ENCODE measurements around the gene SDK1.

SDK1 gene

GRCh38 chr7:3300651-3301448 is at the start of gene SDK1:
SDK1 (plus strand) TSS chr7:3301252; CDS start chr7:3301587, 335 bp downstream.
- peak; percentile 58 for DNase-seq

GRCh38 chr7:3254718-3255117 is 46.3 kb upstream of the SDK1 start:
- DNase-seq: no peak

GRCh38 chr7:3259711-3260400 is 41.2 kb upstream of the SDK1 start:
- no peak for DNase-seq

- DNase-seq: no peak
Observed at GRCh38 chr7:3260401-3260715, 40.7 kb upstream of the SDK1 start.

- DNase-seq: no peak
Observed at GRCh38 chr7:3264693-3265339, 36.2 kb upstream of the SDK1 start.

GRCh38 chr7:3265388-3265787 is 35.7 kb upstream of the SDK1 start:
- no peak for DNase-seq

GRCh38 chr7:3266240-3266639 is 34.8 kb upstream of the SDK1 start:
- DNase-seq: no peak

- DNase-seq: no peak
Observed at GRCh38 chr7:3267966-3268690, 32.9 kb upstream of the SDK1 start.

- DNase-seq: no peak
Observed at GRCh38 chr7:3270362-3270761, 30.7 kb upstream of the SDK1 start.

- no peak for DNase-seq
Observed at GRCh38 chr7:3271298-3271697, 29.8 kb upstream of the SDK1 start.

GRCh38 chr7:3272691-3273141 is 28.3 kb upstream of the SDK1 start:
- DNase-seq: no peak

- no peak for DNase-seq
Observed at GRCh38 chr7:3274131-3274530, 26.9 kb upstream of the SDK1 start.

- no peak for DNase-seq
Observed at GRCh38 chr7:3277604-3278572, 23.2 kb upstream of the SDK1 start.

- no peak for DNase-seq
Observed at GRCh38 chr7:3279147-3279818, 21.8 kb upstream of the SDK1 start.

- DNase-seq: no peak
Observed at GRCh38 chr7:3280445-3280844, 20.6 kb upstream of the SDK1 start.

GRCh38 chr7:3280946-3281656 is 20.0 kb upstream of the SDK1 start:
- DNase-seq: no peak

GRCh38 chr7:3282457-3282856 is 18.6 kb upstream of the SDK1 start:
- DNase-seq: no peak

- no peak for DNase-seq
Observed at GRCh38 chr7:3283130-3283704, 17.8 kb upstream of the SDK1 start.

- DNase-seq: no peak
Observed at GRCh38 chr7:3285652-3286051, 15.4 kb upstream of the SDK1 start.

GRCh38 chr7:3289996-3290395 is 11.1 kb upstream of the SDK1 start:
- DNase-seq: no peak

All from 8988T (cell line).